Activated CD8-positive, alpha-beta memory T cell treated with anti-CD3 and anti-CD28 coated beads, Interleukin-2, amount 50 U/mL, for 48 hours (primary cell): ENCODE measurements around the gene GPR12.
A peak's percentile ranks its signal among the peaks of the same experiment; 100 is the strongest.
"Not testable (repeated sequence)": the region's sequence is repeated elsewhere in the genome, so short reads cannot be mapped to it uniquely, and the experiment has no call there.

Experiments used
- DNase-seq: peaks from one replicate; pipeline ENCODE4 v3.0.0-alpha.2; 2020

Gene GPR12

GRCh38 chr13:26747706-26748105 lies 12.9 kb downstream of the GPR12 start:
- no peak for DNase-seq

- no peak for DNase-seq
Observed at GRCh38 chr13:26743971-26744370, 16.6 kb downstream of the GPR12 start.

- no peak for DNase-seq
Observed at GRCh38 chr13:26742691-26743358, 17.8 kb downstream of the GPR12 start.

GRCh38 chr13:26735677-26736076 lies 24.9 kb downstream of the GPR12 start:
- DNase-seq: no peak

- DNase-seq: no peak
Observed at GRCh38 chr13:26727633-26728032, 33.0 kb downstream of the GPR12 start.

- no peak for DNase-seq
Observed at GRCh38 chr13:26727122-26727521, 33.5 kb downstream of the GPR12 start.

- DNase-seq: no peak
Observed at GRCh38 chr13:26726684-26727083, 33.9 kb downstream of the GPR12 start.

- not testable (repeated sequence) for DNase-seq
Observed at GRCh38 chr13:26723620-26724019, 37.0 kb downstream of the GPR12 start.

GRCh38 chr13:26722321-26722720 lies 38.3 kb downstream of the GPR12 start:
- no peak for DNase-seq

GRCh38 chr13:26721251-26722121 lies 39.1 kb downstream of the GPR12 start:
- DNase-seq: peak; percentile 70

- DNase-seq: no peak
Observed at GRCh38 chr13:26719356-26719945, 41.1 kb downstream of the GPR12 start.

GRCh38 chr13:26718872-26719271 lies 41.7 kb downstream of the GPR12 start:
- no peak for DNase-seq

GRCh38 chr13:26718146-26718545 lies 42.4 kb downstream of the GPR12 start:
- DNase-seq: no peak

- DNase-seq: no peak
Observed at GRCh38 chr13:26716984-26717383, 43.6 kb downstream of the GPR12 start.

- no peak for DNase-seq
Observed at GRCh38 chr13:26713341-26713740, 47.2 kb downstream of the GPR12 start.

GRCh38 chr13:26711211-26711610 lies 49.4 kb downstream of the GPR12 start:
- DNase-seq: no peak

- DNase-seq: no peak
Observed at GRCh38 chr13:26710166-26710565, 50.4 kb downstream of the GPR12 start.

- no peak for DNase-seq
Observed at GRCh38 chr13:26709461-26709860, 51.1 kb downstream of the GPR12 start.

GRCh38 chr13:26708007-26708297 lies 52.6 kb downstream of the GPR12 start:
- no peak for DNase-seq

- DNase-seq: no peak
Observed at GRCh38 chr13:26707122-26708006, 53.2 kb downstream of the GPR12 start.

- no peak for DNase-seq
Observed at GRCh38 chr13:26706381-26706780, 54.2 kb downstream of the GPR12 start.

GRCh38 chr13:26705536-26705935 lies 55.0 kb downstream of the GPR12 start:
- no peak for DNase-seq
